LNCaP clone FGC (cell line): Measurements from ENCODE around the gene C9orf152.
"Not testable (repeated sequence)": the region's sequence is repeated elsewhere in the genome, so short reads cannot be mapped to it uniquely, and the experiment has no call there.

ENCODE experiments used
- DNase-seq: peaks from one replicate; pipeline ENCODE4 v3.0.0-alpha.2; 2011; ENCODE audit warnings: low read depth
- H3K4me3 ChIP-seq: 2 replicates; pipeline ENCODE4 v1.5.1; 2011; ENCODE audit warnings: mild to moderate bottlenecking, low read depth, low read length, control low read depth
- CTCF ChIP-seq: IDR thresholded peaks from 2 replicates; pipeline ENCODE4 v1.5.1; 2012; ENCODE audit warnings: mild to moderate bottlenecking; ENCODE audit not compliant: control insufficient read depth, insufficient read depth; ENCODE audit errors: extremely low read depth

The C9orf152 gene

GRCh38 chr9:110198357-110198756, 9.6 kb downstream of the C9orf152 start:
- no peak for TF ChIP-seq CTCF
- DNase-seq, result no peak

GRCh38 chr9:110197330-110198187, 10.4 kb downstream of the C9orf152 start:
- DNase-seq, result no peak
- no peak overlapping the region for H3K4me3 ChIP-seq
- no peak for TF ChIP-seq CTCF

More at GRCh38 chr9:110198357-110198756, 9.6 kb downstream of the C9orf152 start:
- H3K4me3 ChIP-seq, result no peak overlapping the region

- not testable (repeated sequence) for DNase-seq, H3K4me3 ChIP-seq
Observed at GRCh38 chr9:110196084-110196499, 11.9 kb downstream of the C9orf152 start.

GRCh38 chr9:110192531-110193261, 15.3 kb downstream of the C9orf152 start:
- no peak for TF ChIP-seq CTCF
- no peak for DNase-seq
- no peak overlapping the region for H3K4me3 ChIP-seq

- H3K4me3 ChIP-seq, result no peak overlapping the region
- DNase-seq, result no peak
- TF ChIP-seq CTCF, result no peak
Observed at GRCh38 chr9:110191615-110192014, 16.3 kb downstream of the C9orf152 start.

GRCh38 chr9:110189559-110190320, 18.2 kb downstream of the C9orf152 start:
- H3K4me3 ChIP-seq, result no peak overlapping the region
- DNase-seq, result no peak
- no peak for TF ChIP-seq CTCF

- H3K4me3 ChIP-seq, result no peak overlapping the region
- peak; percentile 97 for DNase-seq
- TF ChIP-seq CTCF, result no peak
Observed at GRCh38 chr9:110188991-110189390, 19.0 kb downstream of the C9orf152 start.
